K562 (cell line): ENCODE measurements around the gene TTBK1. TPM values are rescaled to one million over a fixed set of nuclear protein-coding genes. Genes with fewer than 3 reads are reported as not detected.

Source experiments
- CTBP1 ChIP-seq: fragments of 450-650 bp; IDR thresholded peaks from 2 replicates; pipeline ENCODE4 v1.6.1; 2016; ENCODE audit warnings: borderline replicate concordance
- DNMT1 ChIP-seq: fragments of 450-650 bp; IDR thresholded peaks from 2 replicates; pipeline ENCODE4 v1.6.1; 2016; ENCODE audit warnings: antibody characterized with exemption, mild to moderate bottlenecking
- ELF1 ChIP-seq: fragments of 200-800 bp; sonication (Bioruptor generic); IDR thresholded peaks from 2 replicates; pipeline ENCODE4 v1.6.1; 2016; ENCODE audit warnings: missing genetic modification characterization, missing compliant biosample characterization
- HDAC1 ChIP-seq, 2 experiments: fragments of 450-650 bp; IDR thresholded peaks; 2 replicates each; pipeline ENCODE4 v1.6.1; 2016 to 2017; ENCODE audit warnings: inconsistent platforms in 1 of 2, mild to moderate bottlenecking in 1 of 2, moderate library complexity in 1 of 2
- HDAC8 ChIP-seq: fragments of 450-650 bp; IDR thresholded peaks from 2 replicates; pipeline ENCODE4 v1.6.1; 2016; ENCODE audit warnings: mild to moderate bottlenecking, missing genetic modification characterization, moderate library complexity, missing compliant biosample characterization
- NR2C2 ChIP-seq, 2 experiments: fragments of 200-800 bp in 1 of 2; sonication (Bioruptor generic) in 1 of 2; sonication (generic) in 1 of 2; formaldehyde crosslinking in 1 of 2; IDR thresholded peaks; 2 replicates each; pipeline versions ENCODE4 v1.6.1 to v1.8.0; 2016 to 2022; ENCODE audit warnings: mild to moderate bottlenecking in 1 of 2, missing compliant biosample characterization in 1 of 2, missing genetic modification characterization in 1 of 2, missing genetic modification reagents in 1 of 2
- NR4A1 ChIP-seq, 2 experiments: fragments of 250-450 bp in 1 of 2; fragments of 450-650 bp in 1 of 2; sonication (Bioruptor Pico) in 1 of 2; IDR thresholded peaks; 2 replicates each; pipeline versions ENCODE4 v1.4.0 to v1.6.1; 2016 to 2020; ENCODE audit warnings: mild to moderate bottlenecking in 2 of 2, missing compliant biosample characterization in 1 of 2, missing genetic modification characterization in 1 of 2, moderate library complexity in 1 of 2
- RB1 ChIP-seq: fragments of 450-650 bp; IDR thresholded peaks from 2 replicates; pipeline ENCODE4 v1.6.1; 2017; ENCODE audit warnings: low read depth, mild to moderate bottlenecking
- ZNF134 ChIP-seq: fragments of 250-450 bp; sonication (Bioruptor Pico); conservative IDR thresholded peaks from 2 replicates; pipeline ENCODE4 v1.4.0; 2020
- ZNF232 ChIP-seq: sonication (generic); formaldehyde crosslinking; IDR thresholded peaks from 2 replicates; pipeline ENCODE4 v1.8.0; 2022; ENCODE audit warnings: mild to moderate bottlenecking, missing genetic modification reagents
- ZNF263 ChIP-seq: sonication (generic); formaldehyde crosslinking; IDR thresholded peaks from 2 replicates; pipeline ENCODE4 v1.8.0; 2022; ENCODE audit warnings: mild to moderate bottlenecking, missing genetic modification reagents, borderline replicate concordance
- ZNF644 ChIP-seq: fragments of 200-800 bp; sonication (Bioruptor generic); IDR thresholded peaks from 2 replicates; pipeline ENCODE4 v1.6.1; 2016; ENCODE audit warnings: low read depth, missing genetic modification characterization, missing compliant biosample characterization
- ZNF695 ChIP-seq: fragments of 450-650 bp; formaldehyde crosslinking; IDR thresholded peaks from 2 replicates; pipeline ENCODE4 v1.4.0; 2020; ENCODE audit warnings: mild to moderate bottlenecking, moderate library complexity
- polyA plus RNA-seq, 8 experiments: library from polyadenylated mRNA; depleted of rRNA in 4 of 8; stranded (reverse) in 5 of 8; unstranded in 3 of 8; fragments of >200 nt; fragmentation: Nextera tagmentation in 2 of 8; fragmentation: Illumina TruSeq in 1 of 8; extraction: Ambion mirVana in 2 of 8; extraction: Trizol in 1 of 8; gene quantifications; 2 replicates each; pipeline versions ENCODE4 v1.2.1 to v1.2.3, GENCODE V29; 2011 to 2014; ENCODE audit warnings: inconsistent platforms in 1 of 8, missing spikeins in 1 of 8
- total RNA-seq, 7 experiments: library from RNA; depleted of rRNA in 6 of 7; stranded (reverse); fragments of >200 nt in 6 of 7; fragmentation: Illumina TruSeq in 2 of 7; extraction: Trizol in 2 of 7; gene quantifications; 2 replicates each; pipeline versions ENCODE4 v1.2.1 to v1.2.3, GENCODE V29; 2011 to 2021; ENCODE audit warnings: low replicate concordance in 1 of 7
- TF ChIP-seq, protein P1 (sequence below): sonication (generic); formaldehyde crosslinking; IDR thresholded peaks from 2 replicates; pipeline ENCODE4 v1.8.0; 2022; ENCODE audit warnings: missing genetic modification reagents, mild to moderate bottlenecking, moderate library complexity, borderline replicate concordance
- TF ChIP-seq, protein P2 (sequence below): IDR thresholded peaks from 2 replicates; pipeline ENCODE4 v1.6.1; 2011; ENCODE audit warnings: borderline replicate concordance, low read depth, mild to moderate bottlenecking, moderate library complexity, low read length; ENCODE audit not compliant: insufficient read depth, poor library complexity, severe bottlenecking
- TF ChIP-seq, protein P3 (sequence below): conservative IDR thresholded peaks from 2 replicates; pipeline ENCODE4 v1.6.1; 2011; ENCODE audit warnings: low read depth, mild to moderate bottlenecking, low read length; ENCODE audit not compliant: control insufficient read depth
- TF ChIP-seq, protein P4 (sequence below), 2 experiments: fragments of 150-350 bp in 1 of 2; IDR thresholded peaks; 2 replicates each; pipeline ENCODE4 v1.6.1; 2012 to 2016; ENCODE audit warnings: low read depth in 2 of 2, low read length in 2 of 2, mild to moderate bottlenecking in 1 of 2, moderate library complexity in 1 of 2

The TTBK1 gene
- total and polyA plus RNA-seq, 9 of the 15 experiments (the other 6 are each of a cell fraction or from before 2014, with no cell fraction given), result not detected

DNA sequence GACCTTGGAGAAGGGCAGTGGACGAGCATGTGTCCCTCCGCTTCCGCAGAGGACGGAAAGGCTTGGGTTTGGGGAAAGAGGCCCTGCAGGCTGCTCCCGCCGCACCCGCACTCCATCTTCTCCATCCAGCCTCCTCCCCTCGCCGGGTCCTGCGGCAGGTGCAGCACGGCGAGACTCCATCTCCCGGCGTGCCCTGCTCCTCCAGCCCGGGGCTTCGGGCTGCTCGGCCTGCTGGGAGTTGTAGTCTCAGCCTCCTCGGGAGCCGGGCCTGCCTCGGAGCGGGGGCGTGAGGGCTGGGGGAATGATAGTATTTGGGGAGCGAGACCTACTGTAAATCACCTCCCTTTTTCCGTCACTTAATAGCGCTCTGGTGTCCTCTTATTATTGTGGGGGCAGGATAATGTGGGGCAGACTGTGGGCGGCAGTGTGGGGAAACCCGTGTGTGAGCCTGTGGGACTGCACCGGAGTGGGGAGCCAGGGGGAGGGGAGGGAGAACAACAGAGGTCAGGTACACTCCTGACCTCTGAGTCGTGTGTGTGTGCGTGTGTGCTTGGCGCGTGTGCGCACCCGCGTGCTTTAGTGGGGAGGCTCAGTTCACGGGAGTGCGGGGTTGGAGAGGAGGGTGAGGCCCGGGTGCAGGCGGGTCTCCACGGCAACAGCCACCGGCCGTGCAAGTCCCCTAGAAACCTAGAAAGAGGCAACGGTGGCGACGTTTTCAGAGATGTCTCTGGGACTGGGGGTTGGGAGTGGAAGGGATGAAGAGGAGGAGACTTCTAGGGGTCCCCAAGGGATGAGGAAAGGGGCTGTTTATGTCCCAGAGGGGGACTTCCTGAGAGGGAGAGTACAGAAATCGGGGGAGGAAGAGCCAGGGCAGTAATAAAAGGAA lies 4.1 kb downstream of the TTBK1 start (continued):
- TF ChIP-seq NR2C2 (CRISPR knock-in tag; IDR thresholded peaks at IDR 0.05) (peak; percentile 80), NR2C2 (tag; IDR thresholded peaks at IDR 0.05) (peak; percentile 94), CTBP1 (peak; percentile 97), ZNF644 (tag) (peak; percentile 95), ZNF232 (no peak), RB1 (peak; percentile 79), HDAC8 (0 out of 2 replicates have a peak, but pooled peaks have one; percentile 29), ZNF263 (CRISPR knock-in tag) (peak; percentile 61), NR4A1 (CRISPR knock-in tag; IDR thresholded peaks at IDR 0.05) (no peak), NR4A1 (tag; IDR thresholded peaks at IDR 0.05) (0 out of 2 replicates have a peak, but pooled peaks have one; percentile 55), ZNF695 (CRISPR knock-in tag) (no peak), ELF1 (tag) (no peak; the same call in none of the 2 replicates), HDAC1 (IDR thresholded peaks at IDR 0.05) (peak in 1 of 2 experiments; percentile 14; a peak in 1 of 4 replicates), DNMT1 (no peak), ZNF134 (CRISPR knock-in tag) (no peak)
- TF ChIP-seq, protein P1, sequence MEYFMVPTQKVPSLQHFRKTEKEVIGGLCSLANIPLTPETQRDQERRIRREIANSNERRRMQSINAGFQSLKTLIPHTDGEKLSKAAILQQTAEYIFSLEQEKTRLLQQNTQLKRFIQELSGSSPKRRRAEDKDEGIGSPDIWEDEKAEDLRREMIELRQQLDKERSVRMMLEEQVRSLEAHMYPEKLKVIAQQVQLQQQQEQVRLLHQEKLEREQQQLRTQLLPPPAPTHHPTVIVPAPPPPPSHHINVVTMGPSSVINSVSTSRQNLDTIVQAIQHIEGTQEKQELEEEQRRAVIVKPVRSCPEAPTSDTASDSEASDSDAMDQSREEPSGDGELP (CRISPR knock-in tag), result peak; percentile 84
- TF ChIP-seq, protein P2, sequence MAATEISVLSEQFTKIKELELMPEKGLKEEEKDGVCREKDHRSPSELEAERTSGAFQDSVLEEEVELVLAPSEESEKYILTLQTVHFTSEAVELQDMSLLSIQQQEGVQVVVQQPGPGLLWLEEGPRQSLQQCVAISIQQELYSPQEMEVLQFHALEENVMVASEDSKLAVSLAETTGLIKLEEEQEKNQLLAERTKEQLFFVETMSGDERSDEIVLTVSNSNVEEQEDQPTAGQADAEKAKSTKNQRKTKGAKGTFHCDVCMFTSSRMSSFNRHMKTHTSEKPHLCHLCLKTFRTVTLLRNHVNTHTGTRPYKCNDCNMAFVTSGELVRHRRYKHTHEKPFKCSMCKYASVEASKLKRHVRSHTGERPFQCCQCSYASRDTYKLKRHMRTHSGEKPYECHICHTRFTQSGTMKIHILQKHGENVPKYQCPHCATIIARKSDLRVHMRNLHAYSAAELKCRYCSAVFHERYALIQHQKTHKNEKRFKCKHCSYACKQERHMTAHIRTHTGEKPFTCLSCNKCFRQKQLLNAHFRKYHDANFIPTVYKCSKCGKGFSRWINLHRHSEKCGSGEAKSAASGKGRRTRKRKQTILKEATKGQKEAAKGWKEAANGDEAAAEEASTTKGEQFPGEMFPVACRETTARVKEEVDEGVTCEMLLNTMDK, result no peak
- TF ChIP-seq, protein P3, sequence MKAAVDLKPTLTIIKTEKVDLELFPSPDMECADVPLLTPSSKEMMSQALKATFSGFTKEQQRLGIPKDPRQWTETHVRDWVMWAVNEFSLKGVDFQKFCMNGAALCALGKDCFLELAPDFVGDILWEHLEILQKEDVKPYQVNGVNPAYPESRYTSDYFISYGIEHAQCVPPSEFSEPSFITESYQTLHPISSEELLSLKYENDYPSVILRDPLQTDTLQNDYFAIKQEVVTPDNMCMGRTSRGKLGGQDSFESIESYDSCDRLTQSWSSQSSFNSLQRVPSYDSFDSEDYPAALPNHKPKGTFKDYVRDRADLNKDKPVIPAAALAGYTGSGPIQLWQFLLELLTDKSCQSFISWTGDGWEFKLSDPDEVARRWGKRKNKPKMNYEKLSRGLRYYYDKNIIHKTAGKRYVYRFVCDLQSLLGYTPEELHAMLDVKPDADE, result peak; percentile 99
- TF ChIP-seq, protein P4, sequence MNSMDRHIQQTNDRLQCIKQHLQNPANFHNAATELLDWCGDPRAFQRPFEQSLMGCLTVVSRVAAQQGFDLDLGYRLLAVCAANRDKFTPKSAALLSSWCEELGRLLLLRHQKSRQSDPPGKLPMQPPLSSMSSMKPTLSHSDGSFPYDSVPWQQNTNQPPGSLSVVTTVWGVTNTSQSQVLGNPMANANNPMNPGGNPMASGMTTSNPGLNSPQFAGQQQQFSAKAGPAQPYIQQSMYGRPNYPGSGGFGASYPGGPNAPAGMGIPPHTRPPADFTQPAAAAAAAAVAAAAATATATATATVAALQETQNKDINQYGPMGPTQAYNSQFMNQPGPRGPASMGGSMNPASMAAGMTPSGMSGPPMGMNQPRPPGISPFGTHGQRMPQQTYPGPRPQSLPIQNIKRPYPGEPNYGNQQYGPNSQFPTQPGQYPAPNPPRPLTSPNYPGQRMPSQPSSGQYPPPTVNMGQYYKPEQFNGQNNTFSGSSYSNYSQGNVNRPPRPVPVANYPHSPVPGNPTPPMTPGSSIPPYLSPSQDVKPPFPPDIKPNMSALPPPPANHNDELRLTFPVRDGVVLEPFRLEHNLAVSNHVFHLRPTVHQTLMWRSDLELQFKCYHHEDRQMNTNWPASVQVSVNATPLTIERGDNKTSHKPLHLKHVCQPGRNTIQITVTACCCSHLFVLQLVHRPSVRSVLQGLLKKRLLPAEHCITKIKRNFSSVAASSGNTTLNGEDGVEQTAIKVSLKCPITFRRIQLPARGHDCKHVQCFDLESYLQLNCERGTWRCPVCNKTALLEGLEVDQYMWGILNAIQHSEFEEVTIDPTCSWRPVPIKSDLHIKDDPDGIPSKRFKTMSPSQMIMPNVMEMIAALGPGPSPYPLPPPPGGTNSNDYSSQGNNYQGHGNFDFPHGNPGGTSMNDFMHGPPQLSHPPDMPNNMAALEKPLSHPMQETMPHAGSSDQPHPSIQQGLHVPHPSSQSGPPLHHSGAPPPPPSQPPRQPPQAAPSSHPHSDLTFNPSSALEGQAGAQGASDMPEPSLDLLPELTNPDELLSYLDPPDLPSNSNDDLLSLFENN (IDR thresholded peaks at IDR 0.05; ENCODE audit: low read depth in 2 of 2, low read length in 2 of 2), result 0 out of 4 replicates have a peak, but pooled peaks have one; percentile 22 to 53
